Adrenal gland (tissue), 12 donors: Measurements from ENCODE around the gene ARL11. TPM values are rescaled to one million over a fixed set of nuclear protein-coding genes. Genes with fewer than 3 reads are reported as not detected.

Experiments
- polyA plus RNA-seq, 3 donors: library from polyadenylated mRNA; stranded (reverse); fragments of 200-250 nt in 2 of 3; fragments of 350-450 nt in 1 of 3; fragmentation: Illumina TruSeq in 1 of 3; extraction: RNeasy Lipid Tissue Mini Kit (QIAGEN cat#74804) in 1 of 3; gene quantifications; one replicate each; pipeline ENCODE4 v1.2.3, GENCODE V29; 2013 to 2014
- total RNA-seq, 9 donors: library from RNA; depleted of rRNA in 4 of 9; stranded (reverse); fragments of >200 nt in 4 of 9; fragments of 120-200 nt in 1 of 9; fragmentation: NEBNext Ultra II Directional in 1 of 9; extraction: Animal tissue kit (Norgen Biotek cat#: 25700) in 1 of 9; gene quantifications; one replicate each; pipeline versions ENCODE4 v1.1.0 to v1.2.4, GENCODE V29; 2013 to 2023
- donor health status: healthy with polysubstance abuse.
- donor health status: Bipolar disorder and iron deficiency.
- donor health status: DM: yes; HTN: yes; CAD: no.
- donor health status: DM: no; HTN: no; CAD: no.
- donor health status: DM: no; HTN: no; CAD: no.
- donor health status: DM: yes; HTN: yes; CAD: no.

ARL11 gene
- total and polyA plus RNA-seq, 12 donors: 0.18 to 2.9 (median 1.5) TPM

Other genes with a start within 250 kb of the ARL11 start
- 100 to 1,000 TPM in 1 of 9 donors, 10 to 100 TPM in 8; 19.8 to 115 (median 53.9) TPM for gene CAB39L, start 184.4 kb upstream of the ARL11 start, total RNA-seq
- 10 to 100 TPM; 17.8 to 23.0 (median 22.4) TPM for gene CAB39L, start 184.4 kb upstream of the ARL11 start, polyA plus RNA-seq
- gene SETDB2, start 184.2 kb upstream of the ARL11 start, total RNA-seq: 10 to 100 TPM in 7 of 9 donors, 1 to 10 TPM in 2; 7.4 to 26.3 (median 13.6) TPM
- 10 to 100 TPM in 2 of 3 donors, 1 to 10 TPM in 1; 4.4 to 14.7 (median 10.9) TPM for gene SETDB2, start 184.2 kb upstream of the ARL11 start, polyA plus RNA-seq
- gene PHF11, start 132.6 kb upstream of the ARL11 start, total RNA-seq: 10 to 100 TPM; 23.8 to 73.9 (median 59.6) TPM
- 100 to 1,000 TPM in 2 of 3 donors, 10 to 100 TPM in 1; 85.0 to 136 (median 129) TPM for gene PHF11, start 132.6 kb upstream of the ARL11 start, polyA plus RNA-seq
- 10 to 100 TPM; 11.9 to 87.5 (median 39.5) TPM for gene RCBTB1, start 42.9 kb upstream of the ARL11 start, total RNA-seq
- 10 to 100 TPM; 11.7 to 25.6 (median 19.6) TPM for gene RCBTB1, start 42.9 kb upstream of the ARL11 start, polyA plus RNA-seq
- gene EBPL, start 63.0 kb downstream of the ARL11 start, total RNA-seq: 100 to 1,000 TPM in 7 of 9 donors, 10 to 100 TPM in 2; 45.2 to 302 (median 173) TPM
- 10 to 100 TPM; 47.2 to 98.5 (median 83.4) TPM for gene EBPL, start 63.0 kb downstream of the ARL11 start, polyA plus RNA-seq
- 10 to 100 TPM; 12.6 to 38.4 (median 21.3) TPM for gene KPNA3, start 164.2 kb downstream of the ARL11 start, total RNA-seq
- gene KPNA3, start 164.2 kb downstream of the ARL11 start, polyA plus RNA-seq: 10 to 100 TPM in 2 of 3 donors, 1 to 10 TPM in 1; 8.6 to 43.8 (median 12.9) TPM